Measurements from ENCODE around the gene ALDH4A1.

DNA sequence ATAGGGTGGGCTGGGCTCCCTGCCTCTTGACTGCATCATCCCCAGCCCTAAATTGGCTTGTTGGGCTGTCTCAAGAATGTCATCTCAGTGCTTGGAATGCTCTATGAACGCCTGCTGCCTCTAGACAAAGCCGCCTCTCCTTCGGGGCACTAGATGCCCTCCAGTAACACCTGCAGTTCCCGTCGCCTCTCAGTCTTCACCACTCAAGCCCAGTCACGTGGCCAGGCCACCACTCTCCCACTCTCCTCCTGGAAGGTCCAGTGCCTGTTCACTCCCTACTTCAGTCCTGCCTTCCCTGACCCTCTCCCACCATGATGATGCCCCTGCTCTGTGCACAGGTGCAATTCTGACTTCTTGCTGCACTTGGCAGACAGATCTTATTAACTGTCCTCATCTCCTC lies 49.9 kb downstream of the ALDH4A1 start:
- TF ChIP-seq, protein P1, sequence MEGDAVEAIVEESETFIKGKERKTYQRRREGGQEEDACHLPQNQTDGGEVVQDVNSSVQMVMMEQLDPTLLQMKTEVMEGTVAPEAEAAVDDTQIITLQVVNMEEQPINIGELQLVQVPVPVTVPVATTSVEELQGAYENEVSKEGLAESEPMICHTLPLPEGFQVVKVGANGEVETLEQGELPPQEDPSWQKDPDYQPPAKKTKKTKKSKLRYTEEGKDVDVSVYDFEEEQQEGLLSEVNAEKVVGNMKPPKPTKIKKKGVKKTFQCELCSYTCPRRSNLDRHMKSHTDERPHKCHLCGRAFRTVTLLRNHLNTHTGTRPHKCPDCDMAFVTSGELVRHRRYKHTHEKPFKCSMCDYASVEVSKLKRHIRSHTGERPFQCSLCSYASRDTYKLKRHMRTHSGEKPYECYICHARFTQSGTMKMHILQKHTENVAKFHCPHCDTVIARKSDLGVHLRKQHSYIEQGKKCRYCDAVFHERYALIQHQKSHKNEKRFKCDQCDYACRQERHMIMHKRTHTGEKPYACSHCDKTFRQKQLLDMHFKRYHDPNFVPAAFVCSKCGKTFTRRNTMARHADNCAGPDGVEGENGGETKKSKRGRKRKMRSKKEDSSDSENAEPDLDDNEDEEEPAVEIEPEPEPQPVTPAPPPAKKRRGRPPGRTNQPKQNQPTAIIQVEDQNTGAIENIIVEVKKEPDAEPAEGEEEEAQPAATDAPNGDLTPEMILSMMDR (IDR thresholded peaks at IDR 0.05; ENCODE audit: low read depth, low read length) = no peak
- TF ChIP-seq EZH2phosphoT487 (IDR thresholded peaks at IDR 0.05; ENCODE audit: low read depth) = no peak
